Stimulated activated CD4-positive, alpha-beta T cell treated with anti-CD3 and anti-CD28 coated beads, Interleukin-4, amount 100 ng/mL, for 4 hours (primary cell): ENCODE data around the gene ENTPD3.

Source experiments
- DNase-seq, 2 experiments: peaks; one replicate each; pipeline ENCODE4 v3.0.0-alpha.2; 2020

The ENTPD3 gene

GRCh38 chr3:40387001-40387894 lies at the start of gene ENTPD3:
ENTPD3 (plus strand) TSS chr3:40387184; CDS start chr3:40388058, 874 bp downstream.
- DNase-seq = peak; percentile 17 to 39

GRCh38 chr3:40339871-40340270 lies 47.1 kb upstream of the ENTPD3 start:
- DNase-seq = no peak

- DNase-seq = no peak
Observed at GRCh38 chr3:40340541-40341170, 46.3 kb upstream of the ENTPD3 start.

- no peak for DNase-seq
Observed at GRCh38 chr3:40341671-40342070, 45.3 kb upstream of the ENTPD3 start.

- DNase-seq = no peak
Observed at GRCh38 chr3:40350529-40350928, 36.5 kb upstream of the ENTPD3 start.

- no peak for DNase-seq
Observed at GRCh38 chr3:40355410-40355809, 31.6 kb upstream of the ENTPD3 start.

GRCh38 chr3:40358454-40358853 lies 28.5 kb upstream of the ENTPD3 start:
- DNase-seq = no peak

GRCh38 chr3:40363674-40364073 lies 23.3 kb upstream of the ENTPD3 start:
- no peak for DNase-seq

- DNase-seq = no peak
Observed at GRCh38 chr3:40366203-40367162, 20.5 kb upstream of the ENTPD3 start.

- no peak for DNase-seq
Observed at GRCh38 chr3:40369716-40370115, 17.3 kb upstream of the ENTPD3 start.

- DNase-seq = no peak
Observed at GRCh38 chr3:40377822-40378221, 9.2 kb upstream of the ENTPD3 start.

GRCh38 chr3:40379674-40380306 lies 7.2 kb upstream of the ENTPD3 start:
- DNase-seq = no peak

GRCh38 chr3:40381904-40382616 lies 4.9 kb upstream of the ENTPD3 start:
- DNase-seq = no peak

- no peak for DNase-seq
Observed at GRCh38 chr3:40382617-40382979, 4.4 kb upstream of the ENTPD3 start.

GRCh38 chr3:40386213-40386612 lies 771 bp upstream of the ENTPD3 start:
- DNase-seq = no peak

GRCh38 chr3:40387895-40388254 lies 891 bp downstream of the ENTPD3 start:
- DNase-seq = no peak

- no peak for DNase-seq
Observed at GRCh38 chr3:40396406-40396805, 9.4 kb downstream of the ENTPD3 start.

GRCh38 chr3:40397129-40397528 lies 10.1 kb downstream of the ENTPD3 start:
- no peak for DNase-seq

- no peak for DNase-seq
Observed at GRCh38 chr3:40397912-40398311, 10.9 kb downstream of the ENTPD3 start.

- no peak for DNase-seq
Observed at GRCh38 chr3:40398346-40398745, 11.4 kb downstream of the ENTPD3 start.

GRCh38 chr3:40404591-40405198 lies 17.7 kb downstream of the ENTPD3 start:
- DNase-seq = no peak

- no peak for DNase-seq
Observed at GRCh38 chr3:40407007-40407406, 20.0 kb downstream of the ENTPD3 start.
